CD4-positive, alpha-beta T cell treated with Interleukin-4 for 1 hour (primary cell): ENCODE data around the gene ELF4.
"Not testable (repeated sequence)": the region's sequence is repeated elsewhere in the genome, so short reads cannot be mapped to it uniquely, and the experiment has no call there.

Experiments used
- DNase-seq, 2 donors: peaks; one replicate each; pipeline ENCODE4 v3.0.0-alpha.2; 2020 to 2022

ELF4 gene

DNA sequence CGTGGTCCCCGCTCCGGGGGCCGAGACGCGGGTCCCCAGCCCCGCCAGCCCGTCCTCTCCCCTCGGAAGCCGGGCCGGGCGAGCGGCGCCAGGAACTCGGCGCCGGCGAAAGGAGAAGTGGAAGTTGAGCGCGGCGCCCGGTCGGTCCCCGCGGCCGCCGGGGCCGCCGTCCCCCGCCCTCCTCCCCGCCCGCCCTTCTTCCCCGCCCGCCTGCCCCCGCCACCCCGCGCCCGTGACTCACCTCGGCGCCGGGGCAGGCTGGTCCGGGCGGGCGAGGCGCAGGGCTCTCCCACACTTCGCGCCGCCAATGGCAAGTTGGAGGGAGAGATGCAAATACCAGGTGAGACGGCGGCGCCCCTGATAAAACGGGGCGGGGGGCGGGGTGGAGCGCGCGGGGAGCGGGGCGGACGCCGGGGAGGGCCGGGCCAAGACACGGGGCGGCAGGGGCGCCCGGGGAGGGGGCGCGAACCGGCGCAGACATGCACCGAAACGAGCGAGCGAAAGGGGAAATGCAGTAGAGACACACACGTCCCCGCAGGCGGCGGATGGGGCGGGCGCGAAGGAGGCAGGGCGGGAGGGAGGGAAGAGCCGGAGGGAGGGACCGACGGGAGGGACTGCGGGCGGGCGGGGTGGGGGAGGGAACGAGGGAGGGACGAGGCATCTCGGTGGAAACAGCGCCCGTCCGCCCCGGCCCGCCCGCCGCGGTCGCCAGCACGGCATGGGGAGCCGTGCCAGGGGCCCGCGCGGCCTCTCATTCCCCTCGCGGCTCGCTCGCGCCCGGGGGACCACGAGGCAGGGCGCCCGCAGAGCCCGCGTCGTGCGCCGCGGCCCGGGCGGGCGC, at the start of gene ELF4:
TSS of gene ELF4 (minus strand) at position 119 of the 841 bp plus-strand sequence. CDS start 29,167 bp downstream, outside the sequence.
- peak; percentile 56 to 64 for DNase-seq

DNA sequence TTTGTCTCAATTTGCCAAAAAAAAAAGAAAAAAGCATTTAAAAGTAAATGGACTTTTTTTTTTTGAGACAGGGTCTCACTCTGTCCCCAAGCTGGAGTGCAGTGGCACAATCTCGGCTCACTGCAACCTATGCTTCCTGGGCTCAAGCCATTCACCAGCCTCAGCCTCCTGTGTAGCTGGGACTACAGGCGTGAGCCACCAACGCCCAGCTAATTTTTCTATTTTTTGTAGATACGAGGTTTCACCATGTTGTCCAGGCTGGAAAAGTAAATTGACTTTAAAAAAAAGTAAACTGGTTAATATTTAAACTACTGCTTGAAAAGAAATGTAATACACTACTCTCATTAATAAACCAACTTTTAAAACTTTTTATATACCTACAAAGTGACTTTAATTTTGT, 49.5 kb upstream of the ELF4 start:
- no peak for DNase-seq

DNA sequence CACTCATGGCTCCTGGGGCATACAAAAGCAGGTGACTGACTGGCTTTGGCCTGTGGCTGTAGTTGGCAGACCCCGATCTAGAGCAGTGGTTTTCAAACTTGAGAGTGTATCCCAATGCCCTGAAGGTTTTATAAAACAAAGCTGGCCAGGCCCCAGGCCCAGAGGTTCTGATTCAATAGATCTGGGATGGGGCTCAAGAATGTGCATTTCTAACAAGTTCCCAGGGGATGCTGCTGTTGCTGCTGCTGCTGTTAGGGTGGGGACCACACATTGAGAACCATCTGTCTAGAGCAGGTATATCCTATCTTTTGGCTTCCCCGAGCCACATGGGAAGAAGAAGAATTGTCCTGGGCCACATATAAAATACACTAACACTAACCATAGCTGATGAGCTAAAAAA, 48.0 kb upstream of the ELF4 start:
- DNase-seq, result no peak

DNA sequence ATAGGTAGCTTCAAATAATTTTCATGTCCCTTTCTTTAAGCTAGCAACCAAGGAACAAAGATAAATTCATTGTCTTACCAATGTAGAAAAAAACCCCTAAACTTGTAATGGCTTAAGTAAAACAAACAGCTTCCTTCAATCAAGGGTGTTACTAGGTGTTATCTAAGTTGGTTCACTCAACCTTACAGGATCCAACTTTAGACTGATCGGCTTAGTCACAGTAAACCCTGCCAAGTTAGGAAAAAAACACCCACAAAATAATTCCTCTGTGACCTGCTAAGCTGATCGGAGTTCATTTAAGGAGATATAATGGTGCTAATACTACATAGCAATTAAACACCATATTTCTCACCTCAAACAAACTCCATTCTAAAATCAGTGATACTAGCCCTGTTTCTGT, 45.3 kb upstream of the ELF4 start:
- DNase-seq, result no peak

DNA sequence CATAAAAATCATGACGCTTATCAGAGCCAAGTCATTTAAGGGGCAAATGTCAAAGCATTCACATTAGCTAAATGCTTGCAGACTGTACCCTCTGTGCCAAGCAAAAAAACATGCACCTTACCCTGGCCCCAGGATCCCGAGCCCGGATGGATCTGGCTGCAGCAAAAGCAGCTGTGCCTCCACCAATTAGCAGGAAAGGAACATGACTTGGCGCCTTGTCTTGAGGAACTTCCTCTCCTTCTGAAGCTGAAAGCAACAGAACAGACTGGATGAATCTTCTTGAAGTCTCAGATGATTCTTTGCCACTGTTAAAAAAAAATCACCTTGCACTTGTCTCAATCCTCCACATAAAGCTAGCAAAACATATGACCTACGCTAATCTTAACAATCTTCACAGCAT, 37.3 kb upstream of the ELF4 start:
- DNase-seq, result no peak

DNA sequence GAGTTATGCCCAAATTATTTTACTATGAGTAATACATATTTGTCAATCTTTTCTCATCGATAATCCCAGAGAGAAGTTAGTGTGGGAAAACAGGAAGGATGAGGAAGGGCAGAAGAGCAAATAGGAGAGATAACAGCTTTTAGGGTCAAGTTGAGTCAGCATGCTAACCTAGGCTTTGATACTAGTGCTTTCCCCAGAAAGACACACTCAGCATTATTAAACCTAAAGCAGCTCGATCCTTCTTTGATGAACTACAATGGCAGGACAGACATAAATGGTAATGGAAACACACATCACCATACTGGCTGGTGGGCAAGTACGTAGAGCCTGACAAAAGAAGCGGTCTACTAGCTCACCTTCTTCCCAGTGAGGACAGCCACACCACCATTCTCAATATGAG, 34.8 kb upstream of the ELF4 start:
- no peak for DNase-seq

DNA sequence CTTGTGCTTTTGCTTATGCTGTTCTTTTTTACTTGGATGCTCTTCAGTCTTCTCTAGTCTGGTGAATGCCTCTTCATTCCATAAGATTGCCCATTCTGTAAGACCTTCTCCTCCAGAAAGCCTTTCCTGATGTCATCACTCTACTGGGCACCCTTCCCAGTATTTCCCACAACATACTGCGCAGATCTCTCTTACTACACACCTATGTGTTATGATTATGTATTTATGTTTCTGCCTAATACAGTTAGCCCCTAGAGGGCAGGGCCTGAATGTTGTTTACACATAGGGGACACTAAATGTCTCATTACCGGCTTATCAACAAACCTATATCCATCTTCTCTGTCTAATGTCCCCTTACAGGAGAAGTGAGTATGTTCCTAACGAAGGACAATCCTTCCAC, 34.2 kb upstream of the ELF4 start:
- DNase-seq, result peak in 1 of 2 donors; percentile 5

DNA sequence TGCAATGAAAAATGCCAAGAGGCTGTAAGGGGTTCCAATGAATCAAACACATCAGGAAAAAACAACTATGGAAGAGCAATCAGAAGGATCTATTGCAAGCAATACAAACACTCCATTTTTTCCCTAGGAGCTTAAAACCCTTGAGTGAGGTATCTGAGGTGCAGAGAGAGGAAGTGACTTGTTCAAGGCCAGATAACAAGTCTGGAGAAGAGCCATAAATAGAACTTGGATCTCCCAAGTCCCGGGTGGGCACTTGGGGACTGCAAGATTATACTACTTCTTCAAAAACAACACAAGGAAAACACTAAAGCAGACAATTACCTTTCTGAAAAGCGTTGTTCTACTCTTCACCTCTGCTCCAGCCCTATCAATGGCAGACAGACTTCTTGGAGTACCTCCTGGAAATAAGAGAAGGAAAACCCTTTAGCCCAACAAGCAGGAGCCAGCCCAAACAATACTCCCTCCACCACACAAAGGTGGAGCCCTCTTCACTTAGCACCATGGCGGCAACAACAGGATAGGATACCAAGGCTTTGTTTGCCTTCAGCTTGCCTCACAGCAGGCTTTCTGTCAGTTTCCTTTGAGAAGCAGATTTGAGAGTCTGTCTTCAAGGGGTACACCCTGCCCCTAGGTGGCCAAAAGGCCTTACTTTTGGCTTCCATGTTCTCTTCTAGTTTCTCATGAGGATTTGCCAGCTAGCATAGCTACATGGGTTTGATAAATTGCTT, 29.3 kb upstream of the ELF4 start:
- no peak for DNase-seq

DNA sequence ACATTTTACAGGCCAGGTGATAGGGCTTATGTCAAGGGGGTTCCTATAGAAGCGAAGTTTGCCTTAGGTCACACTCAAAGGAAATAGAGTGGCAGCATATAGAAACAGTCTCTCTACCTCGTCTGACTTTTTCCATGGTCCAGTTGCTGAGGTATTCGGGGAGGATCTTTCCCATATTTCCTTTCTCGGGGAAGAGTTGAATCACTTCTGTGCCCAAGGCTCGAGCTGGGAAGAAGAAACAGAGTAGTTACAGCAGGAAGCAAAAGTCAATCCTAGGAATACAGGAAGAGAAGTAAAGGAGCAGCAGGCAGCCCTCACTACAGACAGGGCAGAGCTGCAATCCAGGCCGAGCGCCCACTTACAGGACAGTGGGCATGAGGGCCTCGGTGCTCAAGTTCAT, 26.7 kb upstream of the ELF4 start:
- DNase-seq, result no peak

DNA sequence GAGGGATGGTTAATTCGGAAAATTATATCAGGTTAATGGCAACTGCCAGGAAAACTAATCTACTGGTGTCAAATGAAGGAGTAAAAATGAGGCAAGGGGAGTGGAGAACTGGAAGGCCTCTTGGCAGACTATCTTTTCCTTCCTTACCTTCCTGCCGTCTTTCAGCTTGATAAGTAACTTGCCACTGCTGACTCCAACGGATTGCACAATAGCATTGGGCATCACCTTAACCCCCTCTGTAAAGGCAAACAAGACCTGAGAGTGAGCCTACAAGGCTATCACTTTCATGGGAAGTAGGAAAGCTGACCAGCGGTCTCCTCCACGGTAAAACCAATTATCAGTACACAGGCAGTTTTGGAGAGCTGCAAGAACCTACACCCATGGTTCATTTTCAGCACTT, 26.2 kb upstream of the ELF4 start:
- DNase-seq, result no peak

DNA sequence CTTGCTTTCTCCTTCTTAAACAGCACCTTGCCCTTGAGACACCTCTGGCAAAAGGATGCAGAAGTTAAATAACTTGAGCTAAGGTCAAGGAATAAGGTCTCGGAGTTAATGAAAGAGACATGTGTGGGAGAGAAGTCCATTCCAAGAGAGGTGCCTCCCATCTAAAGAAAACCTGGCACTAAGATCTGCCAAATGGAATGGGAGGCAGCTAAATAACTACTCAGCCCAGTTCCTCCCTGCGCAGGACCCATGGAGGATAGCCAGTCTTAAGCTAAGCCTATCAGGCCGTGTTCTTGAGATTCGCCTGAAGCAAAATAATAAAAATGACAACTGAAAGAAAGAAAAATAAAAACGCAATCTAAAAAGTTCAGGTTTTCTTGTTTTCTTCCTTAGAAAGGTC, 20.7 kb upstream of the ELF4 start:
- DNase-seq, result no peak

DNA sequence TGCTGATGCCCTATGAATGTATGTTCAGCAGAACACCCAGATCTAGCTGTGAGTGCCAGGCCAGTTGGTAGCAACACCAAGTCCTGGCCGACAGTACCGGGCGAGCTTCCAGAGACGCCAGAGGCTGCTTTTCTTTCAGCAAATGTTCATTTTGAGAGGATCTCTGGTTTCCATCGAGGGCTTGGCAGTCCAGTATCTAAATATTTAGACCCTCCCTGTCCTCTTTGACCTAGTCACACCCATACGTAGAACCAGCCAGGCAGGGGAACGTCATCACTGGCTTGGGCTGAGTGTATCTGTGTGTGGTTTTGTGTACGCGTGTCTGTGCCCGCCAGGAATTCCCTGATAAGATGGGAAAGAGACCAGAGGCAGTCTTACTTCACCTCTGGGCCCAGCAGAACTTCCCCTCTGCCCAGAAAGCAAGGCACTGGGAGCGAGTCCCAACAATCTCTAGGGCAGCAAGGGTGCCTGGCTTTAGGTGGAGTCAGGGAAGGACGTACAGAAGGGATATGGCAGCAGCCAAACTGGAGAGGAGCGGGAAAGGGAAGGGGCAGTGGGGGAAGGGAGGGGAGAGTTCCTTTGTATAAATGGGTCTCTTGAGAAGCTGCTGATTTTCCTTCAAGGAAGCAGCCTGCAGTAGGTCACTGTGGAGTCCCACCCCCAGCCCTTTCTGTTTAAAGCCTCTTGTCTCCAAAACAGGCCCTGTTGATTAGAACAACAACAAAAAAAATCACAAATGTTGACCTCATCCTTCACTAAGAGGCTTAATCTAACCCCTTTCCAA, 15.0 kb upstream of the ELF4 start:
- no peak for DNase-seq

DNA sequence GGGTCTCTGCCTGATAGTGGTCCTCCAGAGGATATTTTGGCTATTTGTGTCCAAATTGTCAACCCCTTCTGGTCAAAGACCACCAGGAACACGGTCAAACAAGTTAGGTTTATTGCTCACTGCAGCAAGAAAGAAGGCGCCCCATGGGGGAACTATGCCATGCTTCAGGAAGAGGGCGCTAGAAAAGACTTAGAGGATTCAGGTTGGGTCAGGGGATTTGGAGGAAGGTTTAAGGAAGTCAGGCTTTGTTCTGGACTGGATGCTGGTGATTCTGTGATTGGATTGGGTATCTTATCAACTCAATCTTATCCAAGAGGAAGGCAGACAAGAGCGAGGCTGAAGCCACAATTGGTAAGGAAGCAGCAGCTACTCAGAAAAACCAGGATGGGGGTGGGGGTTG, 14.3 kb upstream of the ELF4 start:
- DNase-seq, result no peak

DNA sequence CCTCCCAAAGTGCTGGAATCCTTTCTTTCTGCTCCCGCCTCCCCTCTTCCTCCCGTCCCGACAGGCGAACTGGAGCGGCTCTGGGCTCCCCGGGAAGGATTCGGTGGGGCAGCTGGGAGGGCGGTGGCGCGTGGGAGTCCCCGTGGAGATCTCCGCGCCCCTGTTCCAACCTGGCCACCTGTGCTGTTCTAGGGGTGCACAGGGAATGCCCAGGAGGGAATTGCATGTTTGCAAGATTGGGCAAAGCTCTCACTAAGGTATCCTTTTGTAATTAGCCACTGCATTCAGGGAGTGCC, 11.2 kb upstream of the ELF4 start:
- DNase-seq, result no peak

DNA sequence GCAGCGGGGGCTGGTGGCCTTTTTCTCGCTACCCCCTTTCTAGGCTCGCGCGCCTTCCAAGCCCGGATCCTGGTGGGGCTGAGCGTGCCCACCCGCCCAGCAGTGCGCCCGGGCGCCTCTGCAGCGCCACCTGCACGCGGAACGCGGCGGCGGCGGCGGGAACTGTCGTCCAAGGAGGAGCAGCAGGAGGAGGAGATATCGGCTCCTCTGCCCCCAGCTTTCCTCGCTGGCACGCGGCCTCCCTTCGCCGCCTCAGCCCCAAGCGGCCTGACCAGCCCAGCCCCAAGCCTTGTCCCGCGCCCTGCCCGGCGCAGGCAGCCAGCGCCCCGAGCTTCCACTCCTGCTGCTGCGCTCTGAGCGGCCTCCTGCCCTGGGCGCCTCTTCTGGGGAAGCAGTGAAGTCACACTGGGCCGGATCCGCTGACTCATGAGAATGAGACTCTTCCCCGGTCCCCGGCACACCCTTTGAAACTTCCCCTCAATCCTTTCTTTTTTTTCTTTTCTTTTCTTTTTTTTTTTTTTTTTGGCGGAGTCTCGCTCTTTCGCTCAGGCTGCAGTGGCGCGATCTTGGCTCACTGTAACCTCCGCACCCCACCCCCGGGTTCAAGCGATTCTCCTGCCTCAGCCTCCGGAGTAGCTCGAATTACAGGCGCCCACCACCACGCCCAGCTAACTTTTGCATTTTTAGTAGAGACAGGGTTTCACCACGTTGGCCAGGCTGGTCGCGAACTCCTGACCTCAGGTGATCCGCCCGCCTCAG, 10.6 kb upstream of the ELF4 start:
- DNase-seq, result peak; percentile 70 to 77

DNA sequence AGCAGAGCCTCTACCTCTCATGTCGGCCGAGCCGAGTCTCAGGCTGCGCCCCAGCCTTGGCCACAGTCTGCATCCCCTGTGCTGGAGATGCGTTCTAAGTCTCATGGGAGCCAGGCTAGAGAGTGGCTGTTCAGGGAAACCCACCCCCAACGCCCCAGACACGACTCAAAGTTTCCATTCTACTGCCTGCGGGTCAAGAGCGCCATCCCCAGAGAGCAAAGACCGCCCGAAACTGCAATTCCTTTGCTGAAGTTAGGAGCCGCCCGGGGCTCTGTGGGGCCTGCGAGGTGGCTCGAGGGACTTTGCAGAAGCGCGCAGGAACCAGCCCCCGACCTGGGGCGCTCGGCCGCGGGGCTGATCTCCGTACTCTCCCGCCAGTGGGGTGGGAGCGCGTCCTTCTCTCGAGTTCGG, 10.0 kb upstream of the ELF4 start:
- DNase-seq, result no peak

DNA sequence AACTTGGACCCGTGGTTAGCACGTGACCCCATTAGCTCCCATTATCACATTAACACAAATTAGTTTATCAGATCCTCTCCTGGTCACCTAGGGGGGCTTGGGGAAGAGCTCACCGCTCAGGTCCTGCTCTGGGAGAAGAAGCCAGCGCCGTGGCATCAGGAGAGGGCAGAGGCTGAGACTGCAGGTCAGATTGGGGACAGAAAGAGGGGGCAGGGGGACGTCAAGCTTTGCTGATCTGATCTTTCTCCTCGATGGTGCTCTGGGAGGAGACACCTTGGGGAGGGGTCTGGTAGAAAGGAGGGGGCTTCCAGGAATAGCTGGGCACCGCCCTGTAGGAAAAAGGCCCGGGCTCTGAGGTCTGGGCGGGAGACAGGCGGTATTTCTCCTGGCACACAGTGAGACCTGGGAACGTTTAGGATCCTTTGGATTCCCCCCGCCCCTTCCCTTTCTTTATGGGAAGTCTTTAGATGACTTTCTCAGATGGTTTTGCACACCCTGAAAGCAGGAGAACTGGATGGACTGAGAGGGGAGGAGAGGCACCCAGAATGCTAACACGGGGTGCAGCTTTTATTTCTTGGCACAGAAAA, 9.1 kb upstream of the ELF4 start:
- no peak for DNase-seq

DNA sequence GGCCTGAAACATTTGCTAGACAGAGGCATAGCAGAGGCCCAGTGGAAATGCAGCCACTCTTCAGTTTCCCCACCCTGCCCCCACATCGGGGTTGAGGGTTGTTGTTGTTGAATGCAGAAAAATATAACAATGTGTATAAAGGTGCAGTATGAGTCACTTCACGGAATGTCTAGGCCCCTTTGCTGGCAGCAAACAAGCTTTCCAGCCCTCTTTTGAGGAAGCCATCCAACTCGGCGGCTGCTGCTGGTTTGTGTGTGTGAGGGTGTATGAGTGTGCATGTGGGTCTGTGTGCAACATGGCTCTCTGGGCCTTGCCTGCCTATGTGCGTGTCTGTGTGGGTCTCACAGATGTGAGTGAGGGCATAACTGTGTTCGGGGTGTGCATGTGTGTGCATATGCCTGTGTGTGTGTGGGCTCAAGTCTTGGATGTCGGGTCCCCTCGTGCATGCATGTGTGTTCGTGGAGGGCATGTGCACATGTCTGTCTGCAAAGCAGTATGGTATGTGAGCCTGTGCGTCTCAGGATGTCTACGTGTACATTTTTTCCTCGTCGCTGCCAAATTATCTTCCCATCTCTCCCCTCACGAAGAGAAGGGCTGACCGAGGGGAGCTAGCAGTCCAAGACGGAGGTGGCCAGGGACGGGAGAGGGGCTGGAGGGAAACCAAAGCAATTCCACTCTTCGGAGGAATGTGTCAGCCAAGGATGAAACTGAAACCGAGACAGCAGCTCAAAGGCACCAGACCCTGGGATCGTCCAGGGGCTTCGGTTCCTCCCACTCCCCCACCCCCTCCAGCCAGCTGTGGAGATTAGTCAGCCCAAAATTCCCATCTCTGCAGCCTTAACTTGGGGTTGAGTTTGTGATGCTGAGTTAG, 8.4 kb upstream of the ELF4 start:
- DNase-seq, result no peak

DNA sequence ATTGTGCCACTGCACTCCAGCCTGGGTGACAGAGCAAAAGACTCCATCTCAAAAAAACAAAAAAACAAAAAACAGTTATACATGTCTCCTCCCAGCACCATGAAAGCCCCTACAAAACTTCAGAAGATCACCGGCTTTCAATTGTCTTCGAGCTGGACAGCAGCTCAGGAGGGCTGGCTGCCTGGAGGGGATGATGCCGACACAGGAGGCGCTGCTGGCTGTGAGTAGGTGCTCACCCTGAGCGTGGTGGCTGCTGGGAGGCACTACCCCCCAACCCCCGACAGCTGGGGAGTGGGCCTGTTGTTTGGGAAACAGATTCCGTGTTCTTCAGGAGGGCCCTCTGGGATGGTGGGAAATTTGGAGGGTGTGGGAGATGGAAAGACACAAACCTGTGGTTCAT, 6.9 kb upstream of the ELF4 start:
- no peak for DNase-seq

DNA sequence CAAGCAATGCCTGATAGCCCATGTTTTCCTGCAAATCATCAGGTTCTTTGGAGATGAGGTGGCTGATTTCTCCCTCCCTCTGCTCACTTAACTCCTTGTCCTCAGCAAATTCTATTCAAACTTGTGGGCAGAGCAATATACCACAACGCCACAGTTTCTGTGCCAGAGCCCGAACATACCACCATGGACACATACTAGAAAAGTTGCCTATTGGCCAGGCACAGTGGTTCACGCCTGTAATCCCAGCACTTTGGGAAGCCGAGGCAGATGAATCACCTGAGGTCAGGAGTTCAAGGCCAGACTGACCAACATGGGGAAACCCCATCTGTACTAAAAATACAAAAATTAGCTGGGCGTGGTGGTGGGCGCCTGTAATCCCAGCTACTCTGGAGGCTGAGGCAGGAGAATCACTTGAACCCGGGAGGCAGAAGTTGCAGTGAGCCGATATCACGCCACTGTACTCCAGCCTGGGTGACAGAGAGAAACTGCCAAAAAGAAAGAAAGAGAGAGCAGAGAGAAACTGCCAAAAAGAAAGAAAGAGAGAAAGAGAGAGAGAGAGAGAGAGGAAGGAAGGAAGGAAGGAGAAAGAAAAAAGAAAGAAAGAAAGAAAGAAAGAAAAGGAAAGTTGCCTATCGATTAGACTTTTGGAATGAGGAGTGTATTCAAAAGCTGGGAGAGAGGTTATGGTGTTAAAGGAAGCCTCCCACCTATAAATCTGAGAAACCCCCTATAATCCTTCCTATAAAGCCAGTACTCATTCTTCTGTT, 5.0 kb upstream of the ELF4 start:
- DNase-seq, result not testable (repeated sequence)

DNA sequence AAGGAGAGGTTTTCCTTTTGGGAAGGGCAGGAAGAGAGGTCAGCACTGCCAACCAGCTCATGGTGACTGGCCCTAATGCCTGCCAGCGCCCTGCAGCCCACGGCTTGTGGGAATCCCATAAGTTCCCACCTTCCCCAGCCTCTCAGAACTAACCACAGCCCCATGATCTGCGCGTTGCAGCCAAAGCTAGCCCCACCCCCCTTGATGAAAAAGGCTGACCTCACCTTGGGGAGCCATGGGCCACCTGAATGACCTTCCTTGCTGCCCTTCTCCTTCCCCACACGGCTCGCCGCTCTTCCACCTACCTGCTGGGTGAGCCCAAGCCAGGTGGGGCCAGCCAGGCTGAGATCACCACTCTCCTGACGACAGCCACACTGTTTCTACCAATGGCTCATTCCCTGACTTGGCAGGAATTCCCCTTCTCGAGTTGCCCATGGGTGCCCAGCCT, 3.9 kb upstream of the ELF4 start:
- DNase-seq, result no peak
